Epithelial cell of prostate (primary cell): ENCODE results near the gene ITPR1.

Experiments
- DNase-seq: peaks from one replicate; pipeline ENCODE4 v3.0.0-alpha.2; 2011; ENCODE audit warnings: low read depth, low spot score
- H3K27ac ChIP-seq: fragments of 450-650 bp; 2 replicates; pipeline ENCODE4 v1.5.1; 2017; ENCODE audit warnings: mild to moderate bottlenecking

Gene ITPR1

DNA sequence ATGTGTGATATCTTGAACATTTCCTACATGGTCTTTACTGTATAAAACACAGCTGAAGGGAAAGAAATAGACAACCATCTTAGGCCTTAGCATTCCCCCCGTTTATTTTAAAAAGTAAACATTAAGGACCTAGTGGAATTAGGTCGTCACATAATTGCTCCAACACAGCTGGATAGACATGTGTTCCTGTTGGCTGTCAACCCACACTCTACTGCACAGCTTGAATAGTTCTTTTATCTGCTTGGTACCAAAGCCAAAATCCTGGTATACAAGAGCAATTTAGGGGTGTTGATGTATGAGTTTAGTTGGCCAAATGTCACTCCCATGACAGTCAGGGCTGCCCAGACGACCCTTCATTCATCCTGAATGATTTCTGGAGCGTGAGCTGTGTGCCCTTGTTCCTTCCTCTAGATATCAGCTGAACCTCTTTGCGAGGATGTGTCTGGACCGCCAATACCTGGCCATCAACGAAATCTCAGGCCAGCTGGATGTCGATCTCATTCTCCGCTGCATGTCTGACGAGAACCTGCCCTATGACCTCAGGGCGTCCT lies 179.7 kb downstream of the ITPR1 start:
- DNase-seq: no peak

DNA sequence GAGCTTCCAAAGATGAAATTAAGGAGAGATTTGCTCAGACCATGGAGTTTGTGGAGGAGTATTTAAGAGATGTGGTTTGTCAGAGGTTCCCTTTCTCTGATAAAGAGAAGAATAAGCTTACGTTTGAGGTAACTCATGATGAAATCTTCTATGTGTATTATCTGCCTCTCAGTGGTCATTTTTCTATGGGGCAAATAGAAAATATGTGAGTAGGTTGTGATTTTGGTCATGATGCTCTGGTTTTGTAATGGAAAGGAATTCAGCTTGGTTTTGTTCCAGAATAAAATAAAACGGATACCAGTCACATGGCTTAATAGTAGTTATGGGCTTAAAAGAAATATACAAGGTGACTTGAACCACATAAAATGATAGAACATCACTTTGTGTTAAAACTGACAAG lies 181.1 kb downstream of the ITPR1 start:
- DNase-seq: no peak
- H3K27ac ChIP-seq: no peak overlapping the region

More for the DNA sequence above, 179.7 kb downstream of the ITPR1 start:
- no peak overlapping the region for H3K27ac ChIP-seq

DNA sequence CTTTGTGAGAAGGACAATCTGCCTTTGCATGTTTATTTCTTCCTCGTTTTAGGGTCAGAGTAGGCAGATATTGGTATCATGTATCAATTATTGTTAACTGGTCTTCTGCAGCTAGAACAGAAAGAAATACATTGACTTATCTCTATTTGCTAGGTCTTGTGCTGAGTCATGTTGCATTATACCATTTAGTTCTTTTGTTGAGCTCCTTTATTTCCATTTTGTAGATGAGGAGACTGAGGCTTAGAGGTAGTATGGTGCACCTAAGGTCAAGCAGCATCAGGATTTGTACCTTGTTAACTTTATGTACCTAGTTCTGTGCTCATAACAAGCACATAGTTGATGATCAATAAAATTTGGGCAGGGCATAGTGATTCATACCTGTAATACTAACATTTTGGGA lies 182.6 kb downstream of the ITPR1 start:
- no peak for DNase-seq
- no peak overlapping the region for H3K27ac ChIP-seq

DNA sequence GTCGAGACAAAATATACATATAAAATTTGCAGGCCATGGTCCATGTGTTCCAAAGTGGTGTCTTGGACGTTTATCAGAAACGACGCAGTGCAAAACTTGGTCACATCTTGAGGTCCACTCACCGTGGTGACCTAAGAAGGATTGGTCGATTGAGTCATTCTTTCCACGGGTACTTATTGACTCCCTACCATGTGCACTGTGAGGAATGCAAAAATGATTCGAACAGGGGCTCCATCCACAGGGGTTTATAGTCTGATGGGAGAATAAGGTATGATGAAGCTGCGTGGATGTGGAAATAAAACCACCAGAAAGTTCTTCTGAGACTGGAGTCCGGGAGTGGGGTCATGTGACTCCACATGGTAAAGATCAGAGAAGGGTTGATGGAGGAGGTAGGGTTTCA lies 185.2 kb downstream of the ITPR1 start:
- H3K27ac ChIP-seq: no peak overlapping the region
- DNase-seq: no peak

DNA sequence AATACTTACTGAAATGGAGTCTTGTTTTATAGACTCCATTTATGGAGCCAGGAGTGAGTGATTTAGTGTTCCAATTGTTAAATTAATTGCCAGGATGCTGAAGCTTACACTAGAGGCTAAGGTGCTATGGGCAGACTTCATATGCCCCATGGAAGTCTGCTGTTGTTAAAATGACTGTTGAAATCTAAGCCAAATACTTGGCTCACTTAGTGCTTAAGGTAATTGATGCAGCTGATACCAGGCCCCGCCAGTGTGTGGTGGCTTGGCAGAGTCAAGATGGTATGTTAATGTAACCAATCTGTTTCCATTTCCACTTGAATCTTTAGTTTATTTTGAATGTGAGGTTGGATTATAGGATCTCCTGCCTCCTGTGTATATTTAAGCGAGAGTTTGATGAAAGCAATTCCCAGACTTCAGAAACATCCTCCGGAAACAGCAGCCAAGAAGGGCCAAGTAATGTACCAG lies 187.1 kb downstream of the ITPR1 start:
- no peak for DNase-seq
- H3K27ac ChIP-seq: no peak overlapping the region

DNA sequence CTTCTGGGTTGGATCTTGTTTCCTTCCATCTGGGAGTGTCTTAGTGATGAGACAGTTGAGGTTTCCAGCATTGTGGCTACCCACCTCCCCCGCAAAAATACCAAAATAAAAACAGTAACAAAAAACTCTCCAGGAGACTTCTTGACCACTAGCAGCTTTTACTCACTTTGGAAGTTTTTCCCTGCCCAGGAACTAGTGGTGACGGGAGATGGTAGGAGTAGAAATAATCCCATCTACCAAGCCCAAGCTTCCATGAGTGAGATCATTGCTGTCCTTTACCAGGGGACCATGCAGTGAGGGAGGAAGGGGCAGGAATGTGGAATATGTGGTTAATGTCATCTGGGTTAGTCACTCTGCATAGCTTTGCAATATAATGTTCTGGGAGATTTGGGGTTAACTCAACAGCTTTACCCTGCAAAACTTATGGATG lies 187.7 kb downstream of the ITPR1 start:
- DNase-seq: no peak
- no peak overlapping the region for H3K27ac ChIP-seq

DNA sequence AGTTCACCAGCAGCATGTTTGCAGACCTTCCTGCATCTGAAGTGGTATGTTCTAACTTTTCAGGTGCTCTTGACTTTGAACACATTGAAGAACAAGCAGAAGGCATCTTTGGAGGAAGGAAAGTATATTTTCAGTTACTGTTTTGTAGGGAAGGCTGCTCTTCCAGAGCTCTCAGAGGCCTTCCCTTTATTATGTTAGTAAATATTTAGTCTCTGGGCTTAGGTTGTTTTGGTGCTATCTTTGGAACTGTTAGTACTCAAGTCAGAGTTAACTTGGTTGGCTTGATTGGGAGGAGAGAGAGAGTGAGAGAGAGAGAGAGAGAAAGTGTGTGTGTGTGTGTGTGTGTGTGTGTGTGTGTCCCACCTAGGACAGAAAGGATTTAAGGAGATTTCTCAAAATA lies 188.2 kb downstream of the ITPR1 start:
- DNase-seq: no peak
- no peak overlapping the region for H3K27ac ChIP-seq

DNA sequence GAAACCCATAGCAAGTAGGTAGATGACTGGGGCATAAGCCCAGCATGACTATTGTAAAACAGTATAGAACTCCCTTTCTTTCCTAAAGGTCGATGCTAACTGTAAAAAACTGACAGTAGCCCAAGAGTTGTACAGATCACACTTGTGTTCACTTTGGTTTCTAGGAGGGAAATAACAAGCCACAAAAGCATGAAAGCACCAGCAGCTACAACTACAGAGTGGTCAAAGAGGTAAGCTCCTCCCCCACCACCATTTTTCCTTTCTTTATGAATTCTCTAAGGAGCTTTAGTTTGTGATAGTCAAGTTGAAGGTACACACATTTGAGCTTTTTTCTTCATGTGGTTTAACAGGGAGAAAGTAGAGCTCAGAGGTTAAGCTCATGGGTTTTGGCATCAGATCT lies 191.0 kb downstream of the ITPR1 start:
- no peak for DNase-seq
- no peak overlapping the region for H3K27ac ChIP-seq

DNA sequence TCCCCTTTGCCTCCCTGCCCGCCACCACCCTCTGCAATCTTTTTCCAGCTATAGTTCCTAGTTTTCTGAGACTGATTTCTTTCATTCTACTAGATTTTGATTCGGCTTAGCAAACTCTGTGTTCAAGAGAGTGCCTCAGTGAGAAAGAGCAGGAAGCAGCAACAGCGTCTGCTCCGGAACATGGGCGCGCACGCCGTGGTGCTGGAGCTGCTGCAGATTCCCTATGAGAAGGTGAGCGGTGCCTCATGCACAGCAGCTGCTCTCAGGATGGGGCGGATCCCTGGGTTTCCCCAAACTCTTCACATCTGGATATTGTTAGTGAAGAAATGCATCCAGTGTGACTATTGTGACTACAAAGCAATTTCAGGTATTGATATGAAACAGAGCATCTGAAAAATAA lies 191.8 kb downstream of the ITPR1 start:
- DNase-seq: no peak
- H3K27ac ChIP-seq: no peak overlapping the region

DNA sequence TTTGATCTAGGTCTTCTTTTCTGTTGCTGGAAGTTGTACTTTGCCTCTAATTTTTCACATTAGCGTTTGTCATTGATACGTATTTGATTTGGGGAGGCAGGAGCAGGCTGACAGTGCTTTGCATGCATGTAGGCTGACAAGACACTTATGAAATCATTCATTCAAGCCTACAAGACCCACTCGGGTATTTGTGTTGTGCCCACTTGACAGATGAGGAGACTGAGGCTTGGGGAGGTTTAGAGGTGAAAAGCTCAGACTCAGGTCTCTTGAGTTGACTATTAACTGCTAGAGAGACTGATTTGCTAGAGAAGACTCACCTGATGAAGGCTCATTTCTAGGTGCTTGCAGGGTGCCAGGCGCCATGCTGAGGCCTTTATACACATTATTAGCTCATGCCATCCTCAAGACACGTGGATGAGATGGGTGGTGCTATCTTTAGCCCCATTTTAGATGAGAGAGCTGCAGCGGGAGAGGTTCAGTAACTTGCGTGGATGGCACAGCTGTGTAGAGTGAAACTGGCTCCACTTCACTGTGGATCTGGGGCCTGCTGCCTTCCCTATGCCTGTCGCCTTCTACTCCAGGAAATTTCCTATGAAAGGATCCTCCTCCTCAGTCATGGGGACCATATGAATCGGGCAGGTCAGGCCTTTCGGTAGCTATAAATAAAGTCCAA lies 192.7 kb downstream of the ITPR1 start:
- no peak overlapping the region for H3K27ac ChIP-seq
- no peak for DNase-seq

DNA sequence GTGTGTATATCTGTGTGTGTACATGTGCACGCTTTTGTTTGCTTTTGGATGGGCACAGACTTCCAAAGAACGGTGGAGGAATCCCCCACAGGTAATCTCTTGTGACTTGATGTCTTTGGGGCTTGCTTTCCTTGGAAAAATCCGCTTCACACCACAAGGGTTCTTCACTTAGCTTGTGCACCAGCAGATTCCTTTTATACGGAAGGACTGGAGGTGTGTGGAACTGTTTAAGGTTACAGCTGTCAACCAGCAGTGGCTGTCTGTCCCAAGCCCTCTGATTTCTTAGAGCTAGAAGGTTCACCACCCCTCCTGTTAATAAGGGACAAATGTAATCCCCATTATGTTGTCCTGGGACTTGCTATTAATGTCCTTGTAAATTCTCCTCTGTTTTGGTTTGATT lies 193.5 kb downstream of the ITPR1 start:
- no peak overlapping the region for H3K27ac ChIP-seq
- DNase-seq: no peak

DNA sequence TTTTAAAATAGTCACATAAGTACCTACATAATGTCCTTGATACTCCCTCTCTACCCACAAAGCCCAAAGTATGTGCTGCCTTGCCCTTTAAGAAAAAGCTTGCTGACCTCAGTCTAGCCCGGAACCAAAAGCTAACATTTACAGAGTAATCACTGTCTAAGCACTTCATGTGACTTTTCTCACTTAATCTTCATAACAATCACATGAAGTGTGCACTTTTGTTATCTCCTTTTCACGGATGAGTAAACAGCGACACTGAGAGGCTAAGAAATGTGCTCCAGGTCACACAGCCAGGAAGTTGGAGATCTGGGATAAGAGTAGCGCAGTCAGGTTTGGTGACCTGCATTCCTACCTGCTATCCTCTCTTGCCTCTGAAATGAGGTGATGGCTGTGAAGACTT lies 194.0 kb downstream of the ITPR1 start:
- no peak for DNase-seq

DNA sequence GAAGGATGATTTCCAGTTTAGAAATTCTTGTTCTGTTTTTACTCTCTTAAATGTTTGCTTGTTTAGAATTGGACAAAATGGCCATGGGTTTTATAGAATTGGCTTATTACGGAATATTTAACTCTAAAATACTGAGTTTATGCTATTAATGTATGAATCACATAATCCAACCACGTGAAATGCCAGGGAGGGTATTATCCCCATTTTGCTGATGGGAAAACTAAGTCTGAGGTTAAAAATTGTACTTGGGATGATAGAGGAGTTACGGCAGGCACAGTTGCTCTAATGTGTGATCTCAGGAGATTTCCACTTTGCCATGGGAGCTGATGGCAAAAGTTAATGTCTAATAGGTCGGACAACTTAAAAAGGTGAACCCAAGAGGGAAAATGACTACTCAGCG lies 194.4 kb downstream of the ITPR1 start:
- no peak for DNase-seq
- no peak overlapping the region for H3K27ac ChIP-seq

More for the DNA sequence above, 194.0 kb downstream of the ITPR1 start:
- no peak overlapping the region for H3K27ac ChIP-seq

DNA sequence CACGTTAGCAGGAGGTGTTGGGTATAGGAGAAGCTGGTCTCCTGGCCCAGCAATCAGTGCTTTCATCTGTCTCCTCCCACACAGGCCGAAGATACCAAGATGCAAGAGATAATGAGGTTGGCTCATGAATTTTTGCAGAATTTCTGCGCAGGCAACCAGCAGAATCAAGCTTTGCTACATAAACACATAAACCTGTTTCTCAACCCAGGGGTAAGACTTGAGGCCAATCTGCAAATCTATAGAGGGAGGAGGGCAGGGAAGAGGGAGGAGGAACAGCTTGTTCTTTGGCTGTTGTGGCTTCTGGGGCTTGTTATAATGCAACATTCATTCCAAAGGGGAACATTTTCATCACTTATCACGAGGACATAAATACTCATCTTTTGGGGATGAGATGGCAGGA lies 195.3 kb downstream of the ITPR1 start:
- H3K27ac ChIP-seq: no peak overlapping the region
- no peak for DNase-seq

DNA sequence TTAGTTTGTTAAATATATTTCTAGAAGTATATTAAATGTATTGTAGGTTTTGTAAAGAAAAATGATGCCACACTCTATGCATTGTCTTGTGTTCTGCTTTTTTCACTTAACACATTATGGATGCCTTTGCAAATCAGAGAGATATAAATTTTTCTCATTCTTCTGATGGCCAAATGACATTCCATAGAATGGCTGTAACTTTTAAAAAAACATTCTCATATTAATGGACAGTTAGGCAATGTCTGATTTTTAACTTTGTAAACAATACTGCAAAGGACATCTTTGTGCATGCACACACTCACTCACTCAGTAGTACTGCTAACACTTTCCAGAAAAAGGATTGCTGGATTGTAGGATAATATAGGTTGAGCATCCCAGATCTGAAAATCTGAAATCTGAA lies 195.9 kb downstream of the ITPR1 start:
- DNase-seq: no peak
- H3K27ac ChIP-seq: no peak overlapping the region

DNA sequence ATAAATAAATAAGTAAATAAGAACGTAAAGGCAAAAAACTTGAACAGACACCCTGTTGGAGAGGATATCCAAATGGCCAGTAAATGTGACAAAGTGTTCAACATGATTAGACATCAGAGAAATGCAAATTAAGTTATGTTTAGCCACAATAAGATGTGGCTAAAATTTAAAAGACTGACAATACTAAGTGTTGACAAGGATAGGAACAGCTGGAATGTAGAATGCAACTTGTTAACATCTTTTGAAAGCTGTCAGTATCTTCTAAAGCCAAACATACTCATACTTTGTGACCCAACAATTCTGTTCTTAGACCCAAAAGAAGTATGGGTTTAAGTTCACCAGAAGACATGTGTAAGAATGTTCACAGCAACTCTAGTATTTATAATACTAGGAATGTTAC lies 197.1 kb downstream of the ITPR1 start:
- DNase-seq: no peak
- H3K27ac ChIP-seq: no peak overlapping the region

DNA sequence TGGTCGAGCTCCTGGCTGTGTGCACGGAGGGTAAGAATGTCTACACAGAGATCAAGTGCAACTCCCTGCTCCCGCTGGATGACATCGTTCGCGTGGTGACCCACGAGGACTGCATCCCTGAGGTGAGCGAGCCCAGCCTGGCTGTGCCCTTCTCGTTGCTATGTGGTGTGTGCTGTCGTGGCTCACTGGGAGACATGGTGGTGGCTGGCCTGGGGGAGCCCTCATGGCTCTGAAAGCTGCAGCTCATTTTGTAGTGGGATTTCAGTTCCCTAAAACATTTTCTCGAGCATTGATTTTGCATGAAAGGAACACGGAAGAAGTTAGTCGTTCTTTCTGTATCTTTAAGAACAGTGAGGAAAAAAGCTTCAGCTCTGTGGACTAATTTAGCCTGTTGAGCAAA lies 200.5 kb downstream of the ITPR1 start:
- no peak overlapping the region for H3K27ac ChIP-seq
- no peak for DNase-seq

DNA sequence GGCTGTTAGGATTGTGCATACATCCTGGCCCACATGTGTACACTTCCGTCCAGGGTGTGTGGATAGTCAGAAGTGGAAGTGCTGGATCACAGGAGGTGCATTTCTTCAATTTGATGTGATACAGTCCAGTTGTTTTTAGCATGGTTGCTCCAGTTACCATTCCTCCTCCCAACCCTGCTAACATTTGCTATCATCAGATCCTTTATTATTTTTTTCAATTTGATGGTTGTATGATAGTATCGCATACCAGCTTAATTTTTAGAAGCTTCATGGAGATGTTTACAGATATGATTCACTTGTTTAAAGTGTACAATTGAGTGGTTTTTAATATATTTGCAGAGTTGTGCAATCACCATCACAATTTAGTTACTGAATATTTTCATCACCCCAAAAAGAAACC lies 202.7 kb downstream of the ITPR1 start:
- no peak overlapping the region for H3K27ac ChIP-seq
- no peak for DNase-seq

DNA sequence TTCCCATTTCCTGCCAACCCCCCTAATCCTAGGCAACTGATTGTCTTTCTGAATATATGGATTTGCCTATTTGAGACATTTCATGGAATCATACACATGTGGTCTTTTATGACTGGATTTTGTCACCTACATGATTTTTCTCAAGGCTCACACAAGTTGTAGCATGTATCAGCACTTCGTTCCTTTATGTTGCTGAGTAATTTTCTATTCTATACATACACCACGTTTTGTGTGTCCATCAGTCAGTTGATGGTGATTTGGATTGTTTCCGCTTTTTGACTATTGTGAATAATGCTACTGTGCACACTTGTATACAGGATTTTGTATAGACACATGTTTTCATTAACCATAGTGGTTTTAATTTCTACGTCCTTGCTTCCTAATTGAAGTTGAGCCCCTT lies 203.1 kb downstream of the ITPR1 start:
- H3K27ac ChIP-seq: no peak overlapping the region
- DNase-seq: no peak

DNA sequence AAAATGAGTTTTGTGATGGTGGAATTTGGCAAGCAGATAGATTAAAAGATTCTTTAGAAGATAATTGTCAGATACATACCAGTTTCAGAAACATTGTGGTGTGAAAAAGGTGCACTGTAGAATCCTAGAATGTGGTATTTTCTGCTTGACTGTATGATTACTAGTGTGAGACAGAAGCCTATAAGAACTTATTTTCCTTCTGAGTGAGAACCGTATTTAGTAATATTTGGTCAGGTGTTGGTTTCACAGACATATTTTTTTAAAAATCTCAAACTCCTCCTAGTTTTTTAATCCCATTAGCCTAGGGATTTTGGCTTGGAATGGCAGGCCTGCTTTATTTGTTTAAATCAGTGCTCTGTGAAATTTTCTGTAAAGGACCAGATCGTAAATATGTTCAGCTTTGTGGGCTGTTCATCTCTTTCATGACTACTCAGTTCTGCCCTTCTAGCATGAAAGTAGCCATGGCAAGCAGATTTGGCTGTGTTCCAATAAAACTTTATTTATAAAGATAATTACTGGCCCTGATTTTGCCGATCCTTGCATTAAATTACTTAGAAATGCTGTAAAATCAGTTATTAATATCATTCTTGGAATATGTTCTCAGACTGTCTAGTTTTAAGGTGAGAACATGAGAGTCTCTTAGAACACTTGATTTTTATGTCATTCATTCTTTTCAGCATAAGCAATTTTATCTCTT lies 205.1 kb downstream of the ITPR1 start:
- H3K27ac ChIP-seq: no peak overlapping the region
- no peak for DNase-seq

DNA sequence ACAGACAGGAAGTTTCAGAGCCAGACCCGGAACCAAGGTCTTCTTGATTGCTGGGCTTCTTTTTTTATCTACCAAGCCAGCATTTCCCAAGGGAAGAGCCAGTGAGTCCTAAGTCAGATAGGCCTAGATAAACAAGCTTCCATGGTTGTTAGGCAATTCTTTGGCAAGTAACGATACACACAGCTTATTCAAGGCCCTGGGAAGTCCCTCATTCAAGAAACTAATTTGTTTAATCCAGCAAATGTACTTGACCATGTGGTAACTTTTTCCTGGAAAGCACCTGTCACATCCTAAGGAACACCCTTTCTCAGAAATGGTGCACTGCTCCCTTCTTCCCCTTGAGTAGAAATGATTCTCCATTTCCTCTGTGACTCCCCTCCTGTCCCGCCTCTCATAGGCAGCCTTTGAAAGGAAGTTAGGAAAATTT lies 209.9 kb downstream of the ITPR1 start:
- no peak overlapping the region for H3K27ac ChIP-seq
- DNase-seq: no peak

DNA sequence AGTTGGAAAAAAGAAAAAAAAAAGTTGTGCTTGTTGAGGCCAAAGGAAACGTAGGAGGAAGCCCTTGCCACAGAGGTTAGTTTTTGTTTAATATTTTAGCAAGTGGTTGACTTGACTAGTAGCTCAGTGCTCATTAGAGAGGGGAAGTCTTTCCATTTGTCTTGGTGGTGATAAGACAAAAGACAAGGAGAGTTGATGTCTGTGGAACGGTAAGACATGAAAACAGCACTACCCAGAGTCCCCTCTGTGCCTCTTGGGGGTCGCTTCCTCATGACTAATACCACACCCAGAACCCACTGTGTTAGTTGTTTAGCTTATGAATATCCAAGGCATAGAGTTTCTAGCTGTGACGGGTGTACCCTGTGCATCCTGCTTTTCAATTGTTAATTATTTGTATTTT lies 211.4 kb downstream of the ITPR1 start:
- H3K27ac ChIP-seq: no peak overlapping the region
- DNase-seq: no peak
